Loucy (cell line): ENCODE results near the gene PARVB.

ENCODE experiments used
- H2AFZ ChIP-seq: fragments of 200-600 bp; sonication (generic); 2 replicates; pipeline ENCODE4 v1.6.0; 2016; ENCODE audit warnings: antibody characterized with exemption, mild to moderate bottlenecking, low read length, moderate library complexity
- H3F3A ChIP-seq: fragments of 200-600 bp; 2 replicates; pipeline ENCODE4 v1.6.0; 2016; ENCODE audit warnings: antibody characterized with exemption, low read depth, mild to moderate bottlenecking
- H3K27me3 ChIP-seq: fragments of 200-600 bp; sonication (generic); 2 replicates; pipeline ENCODE4 v1.6.1; 2014; ENCODE audit warnings: low read length, mild to moderate bottlenecking; ENCODE audit not compliant: insufficient read depth, poor library complexity, severe bottlenecking
- H3K36me3 ChIP-seq: fragments of 200-600 bp; sonication (generic); 2 replicates; pipeline ENCODE4 v1.6.1; 2016; ENCODE audit warnings: low read length; ENCODE audit not compliant: insufficient read depth
- H3K4me1 ChIP-seq: fragments of 200-600 bp; sonication (generic); 2 replicates; pipeline ENCODE4 v1.5.1; 2014; ENCODE audit warnings: low read length, mild to moderate bottlenecking; ENCODE audit not compliant: insufficient read depth, poor library complexity, severe bottlenecking
- H3K4me2 ChIP-seq: fragments of 200-600 bp; sonication (generic); 2 replicates; pipeline ENCODE4 v1.6.0; 2014; ENCODE audit warnings: antibody characterized with exemption, low read length, low read depth, mild to moderate bottlenecking; ENCODE audit not compliant: poor library complexity, severe bottlenecking
- H3K4me3 ChIP-seq: fragments of 200-600 bp; sonication (generic); 2 replicates; pipeline ENCODE4 v1.5.1; 2014; ENCODE audit warnings: low read length, mild to moderate bottlenecking, mixed read lengths; ENCODE audit not compliant: poor library complexity, severe bottlenecking
- H3K79me2 ChIP-seq: fragments of 200-600 bp; sonication (generic); 2 replicates; pipeline ENCODE4 v1.6.1; 2014; ENCODE audit warnings: low read length; ENCODE audit not compliant: insufficient read depth
- H3K9ac ChIP-seq: fragments of 200-600 bp; sonication (generic); 2 replicates; pipeline ENCODE4 v1.6.0; 2014; ENCODE audit warnings: mild to moderate bottlenecking, low read depth, low read length, moderate library complexity; ENCODE audit not compliant: poor library complexity, severe bottlenecking
- H3K9me2 ChIP-seq: fragments of 200-600 bp; sonication (generic); replicated peaks from 2 replicates; pipeline ENCODE4 v1.6.1; 2016; ENCODE audit warnings: low read depth, low read length, mixed read lengths
- H3K9me3 ChIP-seq: fragments of 200-600 bp; sonication (generic); 2 replicates; pipeline ENCODE4 v1.6.1; 2014; ENCODE audit warnings: mild to moderate bottlenecking, antibody characterized with exemption, low read length, low read depth; ENCODE audit not compliant: insufficient read depth
- H4K20me1 ChIP-seq: fragments of 200-600 bp; sonication (generic); 2 replicates; pipeline ENCODE4 v1.6.0; 2014; ENCODE audit warnings: antibody characterized with exemption, low read length, mild to moderate bottlenecking; ENCODE audit not compliant: insufficient read depth, poor library complexity, severe bottlenecking
- EZH2phosphoT487 ChIP-seq: fragments of 200-600 bp; IDR thresholded peaks from 2 replicates; pipeline ENCODE4 v1.6.1; 2018; ENCODE audit warnings: antibody characterized with exemption, mild to moderate bottlenecking, moderate library complexity, borderline replicate concordance
- TF ChIP-seq, protein P1 (sequence below): fragments of 200-600 bp; sonication (generic); conservative IDR thresholded peaks from 2 replicates; pipeline ENCODE4 v1.5.1; 2014; ENCODE audit warnings: mild to moderate bottlenecking, antibody characterized with exemption, low read length

The PARVB gene

DNA sequence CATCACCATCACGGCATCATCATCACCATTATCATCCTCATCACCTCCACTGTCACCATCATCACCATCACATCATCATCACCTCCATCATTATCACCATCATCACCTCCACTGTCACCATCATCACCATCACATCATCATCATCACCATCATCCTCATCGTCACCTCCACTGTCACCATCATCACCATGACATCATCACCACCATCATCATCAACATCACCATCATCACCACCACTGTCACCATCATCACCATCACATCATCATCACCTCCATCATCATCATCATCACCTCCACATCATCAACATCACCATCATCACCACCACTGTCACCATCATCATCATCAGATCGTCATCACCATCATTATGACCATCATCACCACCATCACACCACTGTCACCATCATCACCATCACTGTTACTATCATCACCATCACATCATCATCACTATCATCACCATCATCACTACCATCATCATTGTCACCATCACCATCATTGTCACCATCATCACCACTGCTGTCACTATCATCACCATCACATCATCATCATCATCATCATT, 189.5 kb downstream of the PARVB start:
- H3K4me3 ChIP-seq = no peak overlapping the region
- TF ChIP-seq, protein P1, sequence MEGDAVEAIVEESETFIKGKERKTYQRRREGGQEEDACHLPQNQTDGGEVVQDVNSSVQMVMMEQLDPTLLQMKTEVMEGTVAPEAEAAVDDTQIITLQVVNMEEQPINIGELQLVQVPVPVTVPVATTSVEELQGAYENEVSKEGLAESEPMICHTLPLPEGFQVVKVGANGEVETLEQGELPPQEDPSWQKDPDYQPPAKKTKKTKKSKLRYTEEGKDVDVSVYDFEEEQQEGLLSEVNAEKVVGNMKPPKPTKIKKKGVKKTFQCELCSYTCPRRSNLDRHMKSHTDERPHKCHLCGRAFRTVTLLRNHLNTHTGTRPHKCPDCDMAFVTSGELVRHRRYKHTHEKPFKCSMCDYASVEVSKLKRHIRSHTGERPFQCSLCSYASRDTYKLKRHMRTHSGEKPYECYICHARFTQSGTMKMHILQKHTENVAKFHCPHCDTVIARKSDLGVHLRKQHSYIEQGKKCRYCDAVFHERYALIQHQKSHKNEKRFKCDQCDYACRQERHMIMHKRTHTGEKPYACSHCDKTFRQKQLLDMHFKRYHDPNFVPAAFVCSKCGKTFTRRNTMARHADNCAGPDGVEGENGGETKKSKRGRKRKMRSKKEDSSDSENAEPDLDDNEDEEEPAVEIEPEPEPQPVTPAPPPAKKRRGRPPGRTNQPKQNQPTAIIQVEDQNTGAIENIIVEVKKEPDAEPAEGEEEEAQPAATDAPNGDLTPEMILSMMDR = no peak
- no peak for TF ChIP-seq EZH2phosphoT487
- H3K9me2 ChIP-seq = no peaks in the 10 kb centered on the region
- no peak overlapping the region for H3K9ac ChIP-seq
- no peaks in the 10 kb centered on the region for H3K79me2 ChIP-seq
- H3F3A ChIP-seq = no peaks in the 10 kb centered on the region
- no peaks in the 10 kb centered on the region for H4K20me1 ChIP-seq
- H3K9me3 ChIP-seq = peaks cover 14% of the 10 kb centered on the region; the same call in 1 of the 2 replicates
- H3K4me2 ChIP-seq = no peak overlapping the region
- H2AFZ ChIP-seq = no peak overlapping the region
- H3K27me3 ChIP-seq = no peaks in the 10 kb centered on the region
- H3K36me3 ChIP-seq = no peaks in the 10 kb centered on the region; the same call in 1 of the 2 replicates
- no peaks in the 10 kb centered on the region for H3K4me1 ChIP-seq

DNA sequence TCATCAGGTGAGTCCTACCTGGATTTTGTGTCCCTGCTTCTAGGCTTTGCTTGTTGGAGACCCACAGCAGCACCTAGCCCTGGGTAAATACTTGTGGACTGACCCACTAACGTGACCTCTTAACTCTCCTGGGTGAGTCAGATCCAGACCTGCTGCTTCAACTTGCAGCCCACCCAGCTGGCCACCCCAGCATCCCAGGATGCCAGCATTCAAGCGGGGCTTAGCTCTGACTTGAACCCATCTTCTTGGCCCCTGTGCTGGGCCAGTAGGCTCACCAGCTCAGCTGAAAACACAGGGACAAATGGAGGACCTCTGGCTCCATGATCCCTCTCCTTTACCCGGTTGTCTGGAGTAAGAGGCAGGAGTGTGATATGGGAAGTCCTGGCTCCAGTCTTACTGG, 190.1 kb downstream of the PARVB start:
- Histone ChIP-seq H4K20me1 (no peaks in the 10 kb centered on the region), H3K9ac (no peak overlapping the region), H3F3A (no peaks in the 10 kb centered on the region), H3K9me3 (peaks cover 10% of the 10 kb centered on the region; the same call in 1 of the 2 replicates), H3K4me1 (no peaks in the 10 kb centered on the region), H3K4me2 (no peak overlapping the region), H3K79me2 (no peaks in the 10 kb centered on the region), H2AFZ (no peak overlapping the region), H3K27me3 (no peaks in the 10 kb centered on the region), H3K4me3 (no peak overlapping the region), H3K9me2 (no peaks in the 10 kb centered on the region), H3K36me3 (no peaks in the 10 kb centered on the region; the same call in 1 of the 2 replicates)
- TF ChIP-seq EZH2phosphoT487 = no peak
- TF ChIP-seq, protein P1 = no peak

DNA sequence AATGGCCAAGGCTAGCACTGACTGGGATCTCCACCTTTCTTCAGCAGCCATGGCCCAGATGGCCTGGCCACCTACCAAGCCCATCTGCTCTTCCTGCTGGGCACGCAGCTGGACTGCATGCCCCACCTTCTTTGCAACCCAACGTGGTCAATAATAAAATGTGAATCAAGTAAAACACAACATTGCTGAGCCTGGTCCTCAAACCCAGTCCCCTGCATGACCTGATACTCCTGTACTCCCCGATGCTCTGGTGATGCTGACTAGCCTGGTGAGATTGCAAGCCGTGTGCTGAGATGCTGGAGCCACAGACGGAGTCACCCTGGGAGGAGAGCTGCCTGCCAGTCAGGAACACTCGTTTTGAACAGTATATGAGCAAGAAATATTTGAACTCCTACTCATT, 190.7 kb downstream of the PARVB start:
- TF ChIP-seq EZH2phosphoT487 = no peak
- TF ChIP-seq, protein P1 = no peak
- Histone ChIP-seq H4K20me1 (no peaks in the 10 kb centered on the region), H3F3A (no peaks in the 10 kb centered on the region), H3K9me2 (no peaks in the 10 kb centered on the region), H3K4me1 (no peaks in the 10 kb centered on the region), H3K9me3 (peaks cover 4% of the 10 kb centered on the region; the same call in 1 of the 2 replicates), H3K79me2 (no peaks in the 10 kb centered on the region), H3K27me3 (no peaks in the 10 kb centered on the region), H3K9ac (no peak overlapping the region), H3K4me2 (no peak overlapping the region), H3K36me3 (no peaks in the 10 kb centered on the region; the same call in 1 of the 2 replicates), H3K4me3 (no peak overlapping the region), H2AFZ (no peak overlapping the region)
